Spleen (tissue), 11 donors: ENCODE measurements around the gene PSENEN. TPM values are rescaled to one million over a fixed set of nuclear protein-coding genes. Genes with fewer than 3 reads are reported as not detected.

Experiments
- DNase-seq: peaks from one replicate; pipeline ENCODE4 v3.0.0-alpha.2; 2020
- H3K27ac ChIP-seq, 8 donors: fragments of 200-600 bp; sonication (generic) in 7 of 8; 1 replicate in 4 of 8; 2 replicates in 4 of 8; pipeline versions ENCODE4 v1.5.0 to v1.8.0; 2016 to 2021; ENCODE audit warnings: inconsistent platforms in 4 of 8, mild to moderate bottlenecking in 4 of 8, moderate library complexity in 1 of 8
- H3K27me3 ChIP-seq, 7 donors: fragments of 200-600 bp; sonication (generic) in 6 of 7; replicated peaks in 1 of 7; 1 replicate in 4 of 7; 2 replicates in 3 of 7; pipeline versions ENCODE4 v1.5.0 to v1.8.0; 2016 to 2021; ENCODE audit warnings: inconsistent platforms in 3 of 7, mild to moderate bottlenecking in 1 of 7
- H3K36me3 ChIP-seq, 6 donors: fragments of 200-600 bp; sonication (generic) in 5 of 6; 1 replicate in 4 of 6; 2 replicates in 2 of 6; pipeline versions ENCODE4 v1.5.0 to v1.8.0; 2016 to 2021; ENCODE audit warnings: inconsistent platforms in 2 of 6
- H3K4me1 ChIP-seq, 6 donors: fragments of 200-600 bp; sonication (generic) in 5 of 6; 1 replicate in 3 of 6; 2 replicates in 3 of 6; pipeline versions ENCODE4 v1.5.0 to v1.8.0; 2016 to 2021; ENCODE audit warnings: inconsistent platforms in 3 of 6
- H3K4me3 ChIP-seq, 8 donors: fragments of 200-600 bp; sonication (generic) in 7 of 8; 1 replicate in 4 of 8; 2 replicates in 4 of 8; pipeline versions ENCODE4 v1.5.0 to v1.8.0; 2016 to 2021; ENCODE audit warnings: inconsistent platforms in 4 of 8, mild to moderate bottlenecking in 4 of 8, moderate library complexity in 2 of 8
- H3K9me3 ChIP-seq, 8 donors: fragments of 200-600 bp; sonication (generic) in 7 of 8; 1 replicate in 4 of 8; 2 replicates in 4 of 8; pipeline versions ENCODE4 v1.5.0 to v1.8.0; 2016 to 2021; ENCODE audit warnings: inconsistent platforms in 4 of 8
- POLR2A ChIP-seq, 3 donors: fragments of 450-650 bp; IDR thresholded peaks; one replicate each; pipeline ENCODE4 v1.5.1; 2017; ENCODE audit warnings: antibody characterized with exemption in 3 of 3, mild to moderate bottlenecking in 1 of 3
- POLR2AphosphoS5 ChIP-seq, 3 donors: sonication (generic); formaldehyde crosslinking; IDR thresholded peaks; one replicate each; pipeline ENCODE4 v1.5.1; 2017; ENCODE audit warnings: antibody characterized with exemption in 3 of 3
- WGBS, 5 donors: extraction: QIAGEN DNeasy Blood & Tissue Kit in 3 of 5; methylation state at CpG; one replicate each; pipeline versions ENCODE4 v1.1.5 to v1.1.7; 2013 to 2018; 5-methylcytosine and 5-hydroxymethylcytosine counted together
- intact Hi-C: fragments of 100-400 bp; cut with DNase I; formaldehyde crosslinking; loops from one replicate; pipeline ENCODE4 v1.15.0; 2023; ENCODE audit warnings: low total_unique reads
- polyA plus RNA-seq, 3 donors: library from polyadenylated mRNA; stranded (reverse); fragments of 200-250 nt; gene quantifications; one replicate each; pipeline ENCODE4 v1.2.1, GENCODE V29; 2013
- total RNA-seq, 7 donors: library from RNA; depleted of rRNA in 3 of 7; stranded (reverse); fragments of >200 nt in 3 of 7; fragmentation: NEBNext Ultra II Directional in 4 of 7; extraction: Animal tissue kit (Norgen Biotek cat#: 25700) in 4 of 7; gene quantifications; one replicate each; pipeline versions ENCODE4 v1.1.0 to v1.2.1, GENCODE V29; 2016 to 2021
- TF ChIP-seq, protein P1 (sequence below), 11 experiments: fragments of 200-600 bp in 7 of 11; fragments of 450-650 bp in 4 of 11; sonication (generic) in 4 of 11; IDR thresholded peaks in 8 of 11; conservative IDR thresholded peaks in 3 of 11; 1 replicate in 7 of 11; 2 replicates in 4 of 11; pipeline versions ENCODE4 v1.4.0 to v1.8.0; 2016 to 2021; ENCODE audit warnings: antibody characterized with exemption in 11 of 11, inconsistent platforms in 4 of 11, mild to moderate bottlenecking in 1 of 11
- donor health status: healthy with polysubstance abuse.
- donor health status: DM: no; HTN: no; CAD: no; lungs with moderate emphysema.
- donor health status: DM: no; HTN: no; CAD: no.
- donor health status: Bipolar disorder and iron deficiency.
- donor health status: healthy.
- donor health status: DM: no; HTN: no; CAD: no.
- donor health status: DM: yes; HTN: yes; CAD: no.

Gene PSENEN
- total and polyA plus RNA-seq, 10 donors, result 37.5 to 71.3 (median 51.0) TPM

DNA sequence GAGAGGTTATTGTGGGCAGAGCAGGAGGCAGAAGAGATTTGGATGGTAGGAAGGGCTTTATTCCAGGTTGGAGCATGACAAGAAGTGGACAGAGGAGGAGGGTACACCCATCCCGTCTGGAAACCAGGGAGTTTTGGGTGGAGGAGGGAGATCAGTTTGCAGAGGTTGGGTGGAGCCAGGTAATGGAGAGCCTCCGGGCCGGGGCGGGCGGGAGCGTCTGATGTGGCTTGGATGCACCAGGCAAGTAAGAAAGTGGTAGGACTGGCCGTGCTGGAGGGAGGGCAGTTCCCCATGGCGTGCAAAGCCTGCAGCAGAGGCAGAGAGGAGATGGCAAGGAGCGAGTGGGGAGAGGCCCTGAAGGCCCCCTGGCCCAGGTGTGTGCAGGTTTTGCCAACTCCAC is 14.1 kb upstream of the PSENEN start:
- intact Hi-C loops, result no loop called here
- Histone ChIP-seq H3K36me3 (peaks cover 0 to 100% (median 100%) of the 10 kb centered on the region in 6 donors), H3K27ac (no peak overlapping the region), H3K4me1 (peaks cover 0 to 3% (median 0%) of the 10 kb centered on the region in 6 donors), H3K4me3 (no peak overlapping the region), H3K27me3 (no peaks in the 10 kb centered on the region), H3K9me3 (no peaks in the 10 kb centered on the region)
- DNase-seq, result no peak
- TF ChIP-seq POLR2AphosphoS5 (IDR thresholded peaks at IDR 0.05) (peak in 1 of 3 donors; percentile 37), POLR2A (IDR thresholded peaks at IDR 0.05) (no peak)
- 90 to 98% (median 94%) methylated on average over 9 of the region's 9 CpGs for WGBS, 5 donors

DNA sequence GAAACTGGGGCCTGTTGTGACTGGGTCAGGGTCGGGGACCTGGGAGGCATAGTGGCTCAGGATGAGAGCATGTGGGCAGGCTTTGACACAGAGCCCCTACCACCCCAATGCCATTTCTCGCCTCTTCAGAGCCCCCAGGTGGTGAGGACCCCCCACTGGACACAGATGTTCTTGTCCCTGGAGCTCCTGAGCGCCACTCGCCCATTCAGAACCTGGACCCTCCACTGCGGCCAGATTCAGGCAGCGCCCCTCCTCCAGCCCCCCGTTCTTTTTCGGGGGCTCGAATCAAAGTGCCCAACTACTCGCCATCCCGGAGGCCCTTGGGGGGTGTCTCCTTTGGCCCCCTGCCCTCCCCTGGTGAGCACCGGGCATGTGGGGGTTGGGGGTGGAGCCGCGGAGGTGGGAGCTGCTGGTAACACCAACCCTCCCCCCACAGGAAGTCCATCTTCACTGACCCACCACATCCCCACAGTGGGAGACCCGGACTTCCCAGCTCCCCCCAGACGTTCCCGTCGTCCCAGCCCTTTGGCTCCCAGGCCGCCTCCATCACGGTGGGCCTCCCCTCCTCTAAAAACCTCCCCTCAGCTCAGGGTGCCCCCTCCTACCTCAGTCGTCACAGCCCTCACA is 13.6 kb upstream of the PSENEN start:
- Histone ChIP-seq H3K4me3 (no peak overlapping the region), H3K27ac (no peak overlapping the region), H3K36me3 (peaks cover 0 to 100% (median 100%) of the 10 kb centered on the region in 6 donors), H3K9me3 (no peaks in the 10 kb centered on the region), H3K27me3 (no peaks in the 10 kb centered on the region), H3K4me1 (peaks cover 0 to 6% (median 0%) of the 10 kb centered on the region in 6 donors)
- TF ChIP-seq, protein P1, sequence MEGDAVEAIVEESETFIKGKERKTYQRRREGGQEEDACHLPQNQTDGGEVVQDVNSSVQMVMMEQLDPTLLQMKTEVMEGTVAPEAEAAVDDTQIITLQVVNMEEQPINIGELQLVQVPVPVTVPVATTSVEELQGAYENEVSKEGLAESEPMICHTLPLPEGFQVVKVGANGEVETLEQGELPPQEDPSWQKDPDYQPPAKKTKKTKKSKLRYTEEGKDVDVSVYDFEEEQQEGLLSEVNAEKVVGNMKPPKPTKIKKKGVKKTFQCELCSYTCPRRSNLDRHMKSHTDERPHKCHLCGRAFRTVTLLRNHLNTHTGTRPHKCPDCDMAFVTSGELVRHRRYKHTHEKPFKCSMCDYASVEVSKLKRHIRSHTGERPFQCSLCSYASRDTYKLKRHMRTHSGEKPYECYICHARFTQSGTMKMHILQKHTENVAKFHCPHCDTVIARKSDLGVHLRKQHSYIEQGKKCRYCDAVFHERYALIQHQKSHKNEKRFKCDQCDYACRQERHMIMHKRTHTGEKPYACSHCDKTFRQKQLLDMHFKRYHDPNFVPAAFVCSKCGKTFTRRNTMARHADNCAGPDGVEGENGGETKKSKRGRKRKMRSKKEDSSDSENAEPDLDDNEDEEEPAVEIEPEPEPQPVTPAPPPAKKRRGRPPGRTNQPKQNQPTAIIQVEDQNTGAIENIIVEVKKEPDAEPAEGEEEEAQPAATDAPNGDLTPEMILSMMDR (IDR thresholded peaks at IDR 0.05 in 8 of 11, conservative IDR thresholded peaks at IDR 0.05 in 3 of 11), result no peak
- TF ChIP-seq POLR2AphosphoS5 (IDR thresholded peaks at IDR 0.05) (no peak), POLR2A (IDR thresholded peaks at IDR 0.05) (no peak)
- no peak for DNase-seq
- WGBS, 5 donors, result 87 to 92% (median 89%) methylated on average over 20 to 21 of the region's 21 CpGs
- intact Hi-C loops, result no loop called here

DNA sequence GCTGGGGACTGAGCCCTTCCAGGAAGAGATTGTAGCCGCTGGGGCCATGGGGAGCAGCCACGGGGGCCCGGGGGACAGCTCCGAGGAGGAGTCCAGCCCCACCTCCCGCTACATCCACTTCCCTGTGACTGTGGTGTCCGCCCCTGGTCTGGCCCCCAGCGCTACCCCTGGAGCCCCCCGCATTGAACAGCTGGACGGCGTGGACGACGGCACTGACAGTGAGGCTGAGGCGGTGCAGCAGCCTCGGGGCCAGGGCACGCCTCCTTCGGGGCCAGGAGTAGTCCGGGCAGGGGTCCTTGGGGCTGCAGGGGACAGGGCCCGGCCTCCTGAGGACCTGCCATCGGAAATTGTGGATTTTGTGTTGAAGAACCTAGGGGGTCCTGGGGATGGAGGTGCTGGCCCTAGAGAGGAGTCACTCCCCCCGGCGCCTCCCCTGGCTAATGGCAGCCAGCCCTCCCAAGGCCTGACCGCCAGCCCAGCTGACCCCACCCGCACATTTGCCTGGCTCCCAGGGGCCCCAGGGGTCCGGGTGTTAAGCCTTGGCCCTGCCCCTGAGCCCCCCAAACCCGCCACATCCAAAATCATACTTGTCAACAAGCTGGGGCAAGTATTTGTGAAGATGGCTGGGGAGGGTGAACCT is 12.8 kb upstream of the PSENEN start:
- H3K4me1 ChIP-seq, result peaks cover 0 to 14% (median 2%) of the 10 kb centered on the region in 6 donors
- H3K27ac ChIP-seq, result no peak overlapping the region
- intact Hi-C loops, result no loop called here
- TF ChIP-seq, protein P1 (IDR thresholded peaks at IDR 0.05 in 8 of 11, conservative IDR thresholded peaks at IDR 0.05 in 3 of 11), result no peak
- TF ChIP-seq POLR2AphosphoS5 (IDR thresholded peaks at IDR 0.05), result peak in 2 of 3 donors; percentile 39 to 65
- no peaks in the 10 kb centered on the region for H3K9me3 ChIP-seq
- H3K27me3 ChIP-seq, result no peaks in the 10 kb centered on the region
- no peak for DNase-seq
- H3K36me3 ChIP-seq, result peaks cover 0 to 100% (median 100%) of the 10 kb centered on the region in 6 donors
- H3K4me3 ChIP-seq, result no peak overlapping the region
- WGBS, 5 donors, result 91 to 98% (median 92%) methylated on average over 17 to 25 of the region's 25 CpGs

DNA sequence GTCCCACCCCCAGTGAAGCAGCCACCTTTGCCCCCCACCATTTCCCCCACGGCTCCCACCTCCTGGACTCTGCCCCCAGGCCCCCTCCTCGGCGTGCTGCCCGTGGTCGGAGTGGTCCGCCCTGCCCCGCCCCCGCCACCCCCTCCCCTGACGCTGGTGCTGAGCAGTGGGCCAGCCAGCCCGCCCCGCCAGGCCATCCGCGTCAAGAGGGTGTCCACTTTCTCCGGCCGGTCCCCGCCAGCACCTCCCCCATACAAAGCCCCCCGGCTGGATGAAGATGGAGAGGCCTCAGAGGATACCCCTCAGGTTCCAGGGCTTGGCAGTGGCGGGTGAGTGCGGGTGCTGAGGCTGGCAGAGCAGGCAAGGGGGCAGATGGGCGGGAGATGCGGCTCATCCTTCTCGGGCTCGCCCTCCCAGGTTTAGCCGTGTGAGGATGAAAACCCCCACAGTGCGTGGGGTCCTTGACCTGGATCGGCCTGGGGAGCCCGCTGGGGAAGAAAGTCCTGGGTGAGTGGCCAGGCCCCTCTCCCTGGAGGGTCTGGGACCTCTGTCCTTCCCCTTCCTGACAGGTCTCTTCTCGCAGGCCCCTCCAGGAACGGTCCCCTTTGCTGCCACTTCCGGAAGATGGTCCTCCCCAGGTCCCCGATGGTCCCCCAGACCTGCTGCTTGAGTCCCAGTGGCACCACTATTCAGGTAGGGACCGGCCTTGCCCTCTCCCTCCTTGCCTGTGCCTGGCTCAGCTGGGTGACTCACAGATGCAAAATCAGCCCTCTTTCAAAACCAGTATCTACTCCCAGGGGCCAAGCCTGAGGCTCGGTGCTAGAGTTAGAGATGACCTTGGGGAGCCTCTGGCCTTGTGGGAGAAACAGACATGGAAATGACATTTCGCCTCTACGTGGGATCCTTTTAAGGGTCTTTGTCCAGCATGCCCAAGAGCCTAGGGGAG is 12.0 kb upstream of the PSENEN start:
- TF ChIP-seq POLR2A (IDR thresholded peaks at IDR 0.05) (no peak), POLR2AphosphoS5 (IDR thresholded peaks at IDR 0.05) (peak in 2 of 3 donors; percentile 21 to 45)
- TF ChIP-seq, protein P1 (IDR thresholded peaks at IDR 0.05 in 8 of 11, conservative IDR thresholded peaks at IDR 0.05 in 3 of 11), result no peak
- peaks cover 0 to 17% (median 2%) of the 10 kb centered on the region in 6 donors for H3K4me1 ChIP-seq
- H3K4me3 ChIP-seq, result no peak overlapping the region
- H3K36me3 ChIP-seq, result peaks cover 0 to 100% (median 100%) of the 10 kb centered on the region in 6 donors
- WGBS, 5 donors, result 90 to 93% (median 91%) methylated on average over 21 to 35 of the region's 35 CpGs
- peak overlapping the region in 1 of 8 donors; percentile 6 for H3K27ac ChIP-seq
- H3K27me3 ChIP-seq, result no peaks in the 10 kb centered on the region
- intact Hi-C loops, result no loop called here
- no peaks in the 10 kb centered on the region for H3K9me3 ChIP-seq
- no peak for DNase-seq
